ENCODE measurements around the gene CKMT1B.
"Not testable (repeated sequence)": the region's sequence is repeated elsewhere in the genome, so short reads cannot be mapped to it uniquely, and the experiment has no call there.

- not testable (repeated sequence) for TF ChIP-seq POLR2A (IDR thresholded peaks at IDR 0.05)
- TF ChIP-seq, protein P1, sequence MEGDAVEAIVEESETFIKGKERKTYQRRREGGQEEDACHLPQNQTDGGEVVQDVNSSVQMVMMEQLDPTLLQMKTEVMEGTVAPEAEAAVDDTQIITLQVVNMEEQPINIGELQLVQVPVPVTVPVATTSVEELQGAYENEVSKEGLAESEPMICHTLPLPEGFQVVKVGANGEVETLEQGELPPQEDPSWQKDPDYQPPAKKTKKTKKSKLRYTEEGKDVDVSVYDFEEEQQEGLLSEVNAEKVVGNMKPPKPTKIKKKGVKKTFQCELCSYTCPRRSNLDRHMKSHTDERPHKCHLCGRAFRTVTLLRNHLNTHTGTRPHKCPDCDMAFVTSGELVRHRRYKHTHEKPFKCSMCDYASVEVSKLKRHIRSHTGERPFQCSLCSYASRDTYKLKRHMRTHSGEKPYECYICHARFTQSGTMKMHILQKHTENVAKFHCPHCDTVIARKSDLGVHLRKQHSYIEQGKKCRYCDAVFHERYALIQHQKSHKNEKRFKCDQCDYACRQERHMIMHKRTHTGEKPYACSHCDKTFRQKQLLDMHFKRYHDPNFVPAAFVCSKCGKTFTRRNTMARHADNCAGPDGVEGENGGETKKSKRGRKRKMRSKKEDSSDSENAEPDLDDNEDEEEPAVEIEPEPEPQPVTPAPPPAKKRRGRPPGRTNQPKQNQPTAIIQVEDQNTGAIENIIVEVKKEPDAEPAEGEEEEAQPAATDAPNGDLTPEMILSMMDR (IDR thresholded peaks at IDR 0.05) = not testable (repeated sequence)
These were observed 27.2 kb upstream of the CKMT1B start for GRCh38 chr15:43566615-43567014.

Data from lower leg skin (tissue), 3 donors.